Liver (tissue), 3 donors: ENCODE data around the gene INPP4A.

Source experiments
- EGR1 ChIP-seq, 2 donors: IDR thresholded peaks; 2 replicates each; pipeline ENCODE4 v1.6.1; 2016 to 2018; ENCODE audit warnings: antibody characterized with exemption in 2 of 2, low read depth in 2 of 2
- FOXA1 ChIP-seq: IDR thresholded peaks from 2 replicates; pipeline ENCODE4 v1.6.1; 2016; ENCODE audit warnings: antibody characterized with exemption
- GABPA ChIP-seq, 2 donors: IDR thresholded peaks in 1 of 2; conservative IDR thresholded peaks in 1 of 2; 2 replicates each; pipeline ENCODE4 v1.6.1; 2016; ENCODE audit warnings: antibody characterized with exemption in 2 of 2, mild to moderate bottlenecking in 1 of 2, moderate library complexity in 1 of 2
- HNF4A ChIP-seq, 2 donors: conservative IDR thresholded peaks; 2 replicates each; pipeline ENCODE4 v1.6.1; 2016; ENCODE audit warnings: antibody characterized with exemption in 2 of 2, mild to moderate bottlenecking in 2 of 2
- HNF4G ChIP-seq: IDR thresholded peaks from 2 replicates; pipeline ENCODE4 v1.6.1; 2016; ENCODE audit warnings: antibody characterized with exemption
- RAD21 ChIP-seq, 2 donors: IDR thresholded peaks; 2 replicates each; pipeline ENCODE4 v1.6.1; 2016; ENCODE audit warnings: antibody characterized with exemption in 2 of 2, mild to moderate bottlenecking in 2 of 2
- SP1 ChIP-seq: IDR thresholded peaks from 2 replicates; pipeline ENCODE4 v1.6.1; 2018; ENCODE audit warnings: antibody characterized with exemption, mild to moderate bottlenecking
- TAF1 ChIP-seq: conservative IDR thresholded peaks from 2 replicates; pipeline ENCODE4 v1.6.1; 2016; ENCODE audit warnings: antibody characterized with exemption, mild to moderate bottlenecking
- YY1 ChIP-seq: IDR thresholded peaks from 2 replicates; pipeline ENCODE4 v1.6.1; 2016; ENCODE audit warnings: antibody characterized with exemption, mild to moderate bottlenecking
- TF ChIP-seq, protein P1 (sequence below): fragments of 150-350 bp; IDR thresholded peaks from 2 replicates; pipeline ENCODE4 v1.5.1; 2017; ENCODE audit warnings: improper control_type of control experiment, low read depth, low read length; ENCODE audit not compliant: missing input control
- TF ChIP-seq, protein P2 (sequence below): IDR thresholded peaks from 2 replicates; pipeline ENCODE4 v1.6.1; 2016; ENCODE audit warnings: antibody characterized with exemption, mild to moderate bottlenecking
- TF ChIP-seq, protein P3 (sequence below): IDR thresholded peaks from 2 replicates; pipeline ENCODE4 v1.6.1; 2016; ENCODE audit warnings: antibody characterized with exemption
- TF ChIP-seq, protein P4 (sequence below): IDR thresholded peaks from 2 replicates; pipeline ENCODE4 v1.6.1; 2016; ENCODE audit warnings: antibody characterized with exemption
- TF ChIP-seq, protein P5 (sequence below): IDR thresholded peaks from 2 replicates; pipeline ENCODE4 v1.6.1; 2016; ENCODE audit warnings: antibody characterized with exemption
- donor health status: healthy.
- donor health status: healthy.

DNA sequence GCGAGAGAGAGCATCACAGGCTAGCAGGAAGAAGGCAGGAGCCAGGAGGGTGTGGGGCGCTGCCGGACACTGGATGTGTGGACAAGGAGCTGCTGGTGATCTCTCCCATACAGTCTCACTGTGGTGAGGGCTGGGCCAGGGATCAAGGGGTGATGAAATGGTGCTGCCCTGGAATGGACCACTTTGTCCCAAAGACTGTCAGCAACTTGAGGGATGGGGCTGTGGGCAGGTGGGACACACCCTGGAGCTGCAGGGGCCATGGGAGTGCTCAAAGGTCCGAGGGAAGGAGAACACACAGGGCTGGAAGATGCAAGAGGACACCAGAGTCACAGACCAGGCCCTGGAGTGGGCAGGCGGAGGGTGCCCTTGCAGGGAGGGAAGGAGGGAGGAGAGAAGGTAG lies 125.7 kb downstream of the INPP4A start:
- TF ChIP-seq, protein P1, sequence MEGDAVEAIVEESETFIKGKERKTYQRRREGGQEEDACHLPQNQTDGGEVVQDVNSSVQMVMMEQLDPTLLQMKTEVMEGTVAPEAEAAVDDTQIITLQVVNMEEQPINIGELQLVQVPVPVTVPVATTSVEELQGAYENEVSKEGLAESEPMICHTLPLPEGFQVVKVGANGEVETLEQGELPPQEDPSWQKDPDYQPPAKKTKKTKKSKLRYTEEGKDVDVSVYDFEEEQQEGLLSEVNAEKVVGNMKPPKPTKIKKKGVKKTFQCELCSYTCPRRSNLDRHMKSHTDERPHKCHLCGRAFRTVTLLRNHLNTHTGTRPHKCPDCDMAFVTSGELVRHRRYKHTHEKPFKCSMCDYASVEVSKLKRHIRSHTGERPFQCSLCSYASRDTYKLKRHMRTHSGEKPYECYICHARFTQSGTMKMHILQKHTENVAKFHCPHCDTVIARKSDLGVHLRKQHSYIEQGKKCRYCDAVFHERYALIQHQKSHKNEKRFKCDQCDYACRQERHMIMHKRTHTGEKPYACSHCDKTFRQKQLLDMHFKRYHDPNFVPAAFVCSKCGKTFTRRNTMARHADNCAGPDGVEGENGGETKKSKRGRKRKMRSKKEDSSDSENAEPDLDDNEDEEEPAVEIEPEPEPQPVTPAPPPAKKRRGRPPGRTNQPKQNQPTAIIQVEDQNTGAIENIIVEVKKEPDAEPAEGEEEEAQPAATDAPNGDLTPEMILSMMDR, result no peak
- TF ChIP-seq GABPA (IDR thresholded peaks at IDR 0.05 in 1 of 2, conservative IDR thresholded peaks at IDR 0.05 in 1 of 2), result no peak
- TF ChIP-seq RAD21 (IDR thresholded peaks at IDR 0.05), result no peak
- TF ChIP-seq TAF1, result no peak
- no peak for TF ChIP-seq HNF4A (conservative IDR thresholded peaks at IDR 0.05)
- TF ChIP-seq EGR1 (IDR thresholded peaks at IDR 0.05; ENCODE audit: low read depth in 2 of 2), result no peak
- TF ChIP-seq FOXA1, result no peak
- TF ChIP-seq, protein P2, sequence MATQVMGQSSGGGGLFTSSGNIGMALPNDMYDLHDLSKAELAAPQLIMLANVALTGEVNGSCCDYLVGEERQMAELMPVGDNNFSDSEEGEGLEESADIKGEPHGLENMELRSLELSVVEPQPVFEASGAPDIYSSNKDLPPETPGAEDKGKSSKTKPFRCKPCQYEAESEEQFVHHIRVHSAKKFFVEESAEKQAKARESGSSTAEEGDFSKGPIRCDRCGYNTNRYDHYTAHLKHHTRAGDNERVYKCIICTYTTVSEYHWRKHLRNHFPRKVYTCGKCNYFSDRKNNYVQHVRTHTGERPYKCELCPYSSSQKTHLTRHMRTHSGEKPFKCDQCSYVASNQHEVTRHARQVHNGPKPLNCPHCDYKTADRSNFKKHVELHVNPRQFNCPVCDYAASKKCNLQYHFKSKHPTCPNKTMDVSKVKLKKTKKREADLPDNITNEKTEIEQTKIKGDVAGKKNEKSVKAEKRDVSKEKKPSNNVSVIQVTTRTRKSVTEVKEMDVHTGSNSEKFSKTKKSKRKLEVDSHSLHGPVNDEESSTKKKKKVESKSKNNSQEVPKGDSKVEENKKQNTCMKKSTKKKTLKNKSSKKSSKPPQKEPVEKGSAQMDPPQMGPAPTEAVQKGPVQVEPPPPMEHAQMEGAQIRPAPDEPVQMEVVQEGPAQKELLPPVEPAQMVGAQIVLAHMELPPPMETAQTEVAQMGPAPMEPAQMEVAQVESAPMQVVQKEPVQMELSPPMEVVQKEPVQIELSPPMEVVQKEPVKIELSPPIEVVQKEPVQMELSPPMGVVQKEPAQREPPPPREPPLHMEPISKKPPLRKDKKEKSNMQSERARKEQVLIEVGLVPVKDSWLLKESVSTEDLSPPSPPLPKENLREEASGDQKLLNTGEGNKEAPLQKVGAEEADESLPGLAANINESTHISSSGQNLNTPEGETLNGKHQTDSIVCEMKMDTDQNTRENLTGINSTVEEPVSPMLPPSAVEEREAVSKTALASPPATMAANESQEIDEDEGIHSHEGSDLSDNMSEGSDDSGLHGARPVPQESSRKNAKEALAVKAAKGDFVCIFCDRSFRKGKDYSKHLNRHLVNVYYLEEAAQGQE, result no peak
- TF ChIP-seq HNF4G, result no peak
- TF ChIP-seq, protein P3, sequence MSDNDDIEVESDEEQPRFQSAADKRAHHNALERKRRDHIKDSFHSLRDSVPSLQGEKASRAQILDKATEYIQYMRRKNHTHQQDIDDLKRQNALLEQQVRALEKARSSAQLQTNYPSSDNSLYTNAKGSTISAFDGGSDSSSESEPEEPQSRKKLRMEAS, result no peak
- TF ChIP-seq SP1, result no peak
- TF ChIP-seq, protein P4, sequence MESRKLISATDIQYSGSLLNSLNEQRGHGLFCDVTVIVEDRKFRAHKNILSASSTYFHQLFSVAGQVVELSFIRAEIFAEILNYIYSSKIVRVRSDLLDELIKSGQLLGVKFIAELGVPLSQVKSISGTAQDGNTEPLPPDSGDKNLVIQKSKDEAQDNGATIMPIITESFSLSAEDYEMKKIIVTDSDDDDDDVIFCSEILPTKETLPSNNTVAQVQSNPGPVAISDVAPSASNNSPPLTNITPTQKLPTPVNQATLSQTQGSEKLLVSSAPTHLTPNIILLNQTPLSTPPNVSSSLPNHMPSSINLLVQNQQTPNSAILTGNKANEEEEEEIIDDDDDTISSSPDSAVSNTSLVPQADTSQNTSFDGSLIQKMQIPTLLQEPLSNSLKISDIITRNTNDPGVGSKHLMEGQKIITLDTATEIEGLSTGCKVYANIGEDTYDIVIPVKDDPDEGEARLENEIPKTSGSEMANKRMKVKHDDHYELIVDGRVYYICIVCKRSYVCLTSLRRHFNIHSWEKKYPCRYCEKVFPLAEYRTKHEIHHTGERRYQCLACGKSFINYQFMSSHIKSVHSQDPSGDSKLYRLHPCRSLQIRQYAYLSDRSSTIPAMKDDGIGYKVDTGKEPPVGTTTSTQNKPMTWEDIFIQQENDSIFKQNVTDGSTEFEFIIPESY, result no peak
- TF ChIP-seq, protein P5, sequence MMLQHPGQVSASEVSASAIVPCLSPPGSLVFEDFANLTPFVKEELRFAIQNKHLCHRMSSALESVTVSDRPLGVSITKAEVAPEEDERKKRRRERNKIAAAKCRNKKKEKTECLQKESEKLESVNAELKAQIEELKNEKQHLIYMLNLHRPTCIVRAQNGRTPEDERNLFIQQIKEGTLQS, result no peak
- TF ChIP-seq YY1, result no peak
